GM21360 (cell line): ENCODE data around the gene CUBN.

Experiments used
- ATAC-seq: cut with Tn5 transposase; IDR thresholded peaks from one replicate; pipeline ENCODE4 v1.9.1; 2021; ENCODE audit warnings: mild to moderate bottlenecking, moderate library complexity; ENCODE audit not compliant: unreplicated experiment

Gene CUBN

DNA sequence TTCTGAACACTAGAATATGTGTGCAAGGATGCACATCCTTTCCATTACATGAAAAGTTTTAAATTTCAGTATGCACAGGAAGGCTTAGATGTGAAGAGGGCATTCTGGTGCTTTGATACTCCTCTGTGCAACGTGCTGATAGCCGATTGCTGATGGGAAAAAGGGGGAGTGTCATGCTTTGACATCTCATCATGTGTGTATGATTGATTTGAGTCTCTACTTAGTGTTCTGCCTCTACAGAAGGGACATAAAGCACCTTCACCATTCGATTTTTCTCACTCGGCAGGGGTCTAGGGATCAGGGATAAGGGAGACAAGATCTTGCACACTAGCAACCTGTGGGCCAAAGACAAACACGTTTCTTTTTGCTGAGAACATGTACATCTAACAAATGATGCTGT lies 197.7 kb downstream of the CUBN start:
- no peak for ATAC-seq

DNA sequence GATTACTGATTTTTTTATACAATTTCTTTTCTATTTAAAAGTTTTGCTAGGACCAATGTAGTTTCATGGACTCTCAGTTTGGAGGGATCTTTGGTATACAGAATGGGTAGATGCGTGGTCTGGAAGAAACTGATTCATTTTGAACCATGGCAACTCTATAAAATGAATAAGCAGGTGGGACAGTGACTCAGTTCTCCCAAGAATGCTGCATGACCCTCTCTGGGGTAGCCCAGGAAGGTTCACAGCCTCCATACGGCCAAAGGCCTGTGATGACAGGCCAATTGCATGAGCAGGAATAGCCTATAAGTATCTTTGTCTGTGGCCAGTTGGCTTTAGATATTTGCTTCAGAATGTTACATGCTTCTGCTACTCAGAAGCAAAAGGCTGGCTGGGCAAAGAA lies 199.1 kb downstream of the CUBN start:
- no peak for ATAC-seq

DNA sequence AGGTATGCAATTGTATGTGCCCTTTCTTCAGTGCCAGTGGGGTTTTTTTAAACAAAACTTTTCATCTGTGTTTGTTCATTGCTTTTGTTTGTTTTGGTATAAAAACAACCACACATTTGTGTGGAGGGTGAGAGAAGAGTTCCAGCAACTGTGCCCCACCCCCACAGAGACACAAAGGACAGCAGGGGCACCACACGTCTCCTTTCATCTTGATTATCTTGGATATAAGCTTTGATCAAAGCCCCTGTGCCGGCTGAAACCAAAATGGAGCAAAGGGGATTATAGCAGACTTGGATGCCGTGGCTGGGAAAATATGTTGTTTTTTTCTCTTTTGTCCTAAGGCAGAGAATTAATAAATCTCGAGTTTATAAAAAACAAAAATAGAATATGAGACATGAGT lies 200.5 kb downstream of the CUBN start:
- no peak for ATAC-seq

DNA sequence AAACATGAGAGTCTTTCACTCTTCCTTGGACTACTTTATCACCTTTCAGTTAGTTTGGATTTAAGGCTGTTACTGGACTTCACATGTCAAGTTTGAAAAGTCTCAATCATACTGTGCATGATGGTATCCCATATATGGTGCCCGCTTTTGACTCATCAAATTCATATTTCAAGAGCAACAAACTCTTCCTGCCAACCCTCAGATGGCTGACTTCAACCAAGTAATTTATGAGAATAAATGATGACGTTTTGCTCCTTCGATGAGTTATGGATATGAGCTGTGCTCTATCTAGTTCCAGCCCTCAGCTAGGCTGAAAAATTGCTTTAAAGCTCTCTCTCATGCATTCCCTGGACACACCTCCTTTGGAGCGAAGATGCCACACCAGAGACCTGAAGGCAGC lies 202.1 kb downstream of the CUBN start:
- ATAC-seq: no peak

DNA sequence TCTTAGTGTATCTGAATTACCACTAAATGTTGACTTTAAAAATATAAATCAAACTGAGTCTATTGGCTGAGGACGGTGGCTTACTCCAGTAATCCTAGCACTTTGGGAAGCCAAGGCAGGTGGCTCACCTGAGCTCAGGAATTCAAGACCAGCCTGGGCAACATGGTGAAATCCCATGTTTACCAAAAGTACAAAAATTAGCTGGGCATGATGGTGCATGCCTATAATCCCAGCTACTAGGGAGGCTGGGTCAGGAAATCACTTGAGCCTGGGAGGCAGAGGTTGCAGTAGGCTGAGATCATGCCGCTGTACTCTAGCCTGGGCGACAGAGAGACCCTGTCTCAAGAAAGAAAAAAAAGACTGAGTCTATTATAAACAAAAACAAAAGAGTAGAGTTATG lies 205.9 kb downstream of the CUBN start:
- no peak for ATAC-seq

DNA sequence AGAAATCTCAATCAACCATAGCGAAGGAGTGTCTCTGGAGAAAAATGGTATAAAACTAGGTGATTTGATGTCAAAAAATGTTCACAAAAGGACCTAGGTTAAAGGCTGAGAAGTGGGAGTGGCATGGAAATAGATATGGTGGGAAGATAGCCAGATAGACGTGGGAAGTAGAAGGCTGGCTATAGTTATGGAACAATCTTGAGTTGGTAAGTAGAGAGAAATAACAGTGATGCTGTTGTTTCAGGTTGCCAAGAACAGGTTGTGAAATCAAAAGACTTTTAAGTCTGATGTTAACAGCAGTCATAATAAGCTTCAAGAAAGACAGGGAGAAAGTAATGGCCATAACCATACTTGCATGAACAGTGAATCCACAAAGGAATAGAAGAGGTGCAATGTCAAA lies 206.3 kb downstream of the CUBN start:
- ATAC-seq: no peak

DNA sequence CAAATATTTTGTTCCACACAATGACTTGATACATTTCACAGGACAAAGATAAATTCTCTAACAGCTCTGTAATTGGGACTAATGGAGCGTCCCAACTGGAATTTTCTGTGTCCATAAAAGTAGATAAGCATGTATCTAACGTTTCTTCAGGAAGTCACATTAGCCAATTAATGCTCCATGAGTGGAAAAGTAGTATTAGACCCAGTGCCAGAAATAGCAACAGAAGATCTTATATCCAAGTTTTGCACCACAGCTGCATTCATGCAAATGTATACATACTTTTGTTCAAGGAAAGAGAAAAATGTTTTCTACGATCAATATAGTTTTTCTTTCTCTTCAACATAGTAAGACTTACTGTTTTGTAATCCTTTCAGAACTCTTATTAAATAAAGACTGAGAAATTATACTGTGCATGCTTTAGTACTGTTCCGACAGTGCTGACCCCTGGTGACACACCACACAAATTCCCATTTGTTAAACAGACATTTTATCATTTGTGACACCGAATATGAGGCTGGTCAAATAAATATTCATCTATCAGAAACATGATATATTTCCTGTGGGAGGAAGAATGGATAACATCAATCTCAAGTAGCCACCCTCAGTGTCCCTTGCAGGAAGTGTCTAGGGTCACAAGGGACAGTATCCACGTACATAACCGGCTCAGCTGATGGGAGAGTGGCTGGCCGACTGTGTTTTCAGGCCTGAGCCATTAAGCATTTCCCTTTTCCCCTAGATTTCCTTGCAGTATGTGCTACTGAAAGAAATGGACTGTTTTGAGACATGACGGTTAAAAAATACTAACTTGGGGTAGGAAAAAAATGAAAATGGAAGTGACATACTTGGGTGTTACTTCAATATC lies 210.3 kb downstream of the CUBN start:
- no peak for ATAC-seq

DNA sequence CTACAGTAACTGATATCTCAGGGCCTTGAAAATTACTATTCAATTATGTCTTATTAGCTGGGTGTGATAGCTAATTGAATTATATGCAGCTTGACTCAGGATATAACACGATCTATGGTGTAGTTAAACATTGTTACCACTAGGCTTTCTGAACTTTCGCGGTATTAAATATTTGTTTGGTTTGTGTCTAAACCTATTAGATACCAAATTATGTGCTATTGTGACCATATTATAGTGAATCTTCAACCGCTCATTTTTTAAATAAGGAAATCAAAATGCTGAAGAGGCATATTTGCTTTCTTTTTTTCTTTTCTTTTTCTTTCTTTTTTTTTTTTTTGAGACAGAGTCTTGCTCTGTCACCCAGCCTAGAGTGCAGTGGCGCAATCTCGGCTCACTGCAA lies 213.1 kb downstream of the CUBN start:
- no peak for ATAC-seq

DNA sequence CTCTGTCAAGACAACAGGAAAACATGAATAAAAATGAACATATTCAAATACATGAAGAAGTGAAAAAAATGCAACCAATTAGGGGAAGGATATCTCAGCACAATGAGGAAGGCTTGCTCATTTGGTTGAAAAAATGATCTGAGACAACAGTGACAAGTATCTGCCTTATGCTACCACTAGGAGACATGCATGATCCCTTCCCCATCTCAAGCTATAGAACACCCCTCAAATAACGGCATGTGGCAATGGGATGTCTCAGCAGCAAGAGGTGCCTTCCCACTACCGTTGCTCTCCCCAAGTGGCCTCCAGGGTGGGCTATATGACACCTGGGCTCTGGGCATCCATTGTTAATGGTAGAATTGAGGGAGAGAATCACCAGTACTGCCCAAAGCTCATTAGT lies 214.3 kb downstream of the CUBN start:
- ATAC-seq: no peak

DNA sequence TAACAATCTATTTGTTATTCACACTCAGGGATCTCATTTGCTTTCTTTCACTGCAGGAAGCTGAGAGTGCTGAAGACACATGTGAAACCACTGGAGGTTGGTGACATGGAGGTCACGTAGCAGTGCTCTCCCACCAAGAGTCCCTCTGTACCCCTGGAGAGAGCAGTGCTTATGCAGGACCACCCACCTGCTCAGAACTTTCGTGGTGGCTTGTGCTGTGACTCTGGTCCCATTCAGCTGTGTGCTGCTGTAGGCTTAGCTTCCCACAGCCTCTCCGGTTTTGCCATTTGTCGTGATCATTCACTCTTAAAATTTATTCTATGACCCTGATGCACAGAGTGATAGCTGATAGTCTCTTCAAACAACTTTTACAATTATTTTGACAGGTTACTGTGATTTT lies 216.3 kb downstream of the CUBN start:
- no peak for ATAC-seq

DNA sequence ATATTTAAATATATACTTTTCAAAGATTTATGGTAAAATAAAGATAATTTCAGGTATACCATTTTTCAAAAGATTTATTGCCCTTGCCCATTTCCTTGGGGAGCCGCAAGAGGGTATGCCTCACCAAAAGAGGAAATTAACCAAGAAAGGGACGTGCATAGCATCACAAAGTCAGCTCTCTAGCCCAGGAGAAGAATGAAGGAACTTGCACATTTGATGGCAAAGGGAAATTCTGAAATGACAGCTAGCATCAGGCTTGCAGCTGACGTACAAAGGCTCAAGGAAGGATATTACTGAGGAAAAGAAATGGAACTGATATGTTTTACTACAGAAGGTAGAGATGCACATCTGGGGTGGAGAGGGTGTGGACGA lies 218.8 kb downstream of the CUBN start:
- no peak for ATAC-seq

DNA sequence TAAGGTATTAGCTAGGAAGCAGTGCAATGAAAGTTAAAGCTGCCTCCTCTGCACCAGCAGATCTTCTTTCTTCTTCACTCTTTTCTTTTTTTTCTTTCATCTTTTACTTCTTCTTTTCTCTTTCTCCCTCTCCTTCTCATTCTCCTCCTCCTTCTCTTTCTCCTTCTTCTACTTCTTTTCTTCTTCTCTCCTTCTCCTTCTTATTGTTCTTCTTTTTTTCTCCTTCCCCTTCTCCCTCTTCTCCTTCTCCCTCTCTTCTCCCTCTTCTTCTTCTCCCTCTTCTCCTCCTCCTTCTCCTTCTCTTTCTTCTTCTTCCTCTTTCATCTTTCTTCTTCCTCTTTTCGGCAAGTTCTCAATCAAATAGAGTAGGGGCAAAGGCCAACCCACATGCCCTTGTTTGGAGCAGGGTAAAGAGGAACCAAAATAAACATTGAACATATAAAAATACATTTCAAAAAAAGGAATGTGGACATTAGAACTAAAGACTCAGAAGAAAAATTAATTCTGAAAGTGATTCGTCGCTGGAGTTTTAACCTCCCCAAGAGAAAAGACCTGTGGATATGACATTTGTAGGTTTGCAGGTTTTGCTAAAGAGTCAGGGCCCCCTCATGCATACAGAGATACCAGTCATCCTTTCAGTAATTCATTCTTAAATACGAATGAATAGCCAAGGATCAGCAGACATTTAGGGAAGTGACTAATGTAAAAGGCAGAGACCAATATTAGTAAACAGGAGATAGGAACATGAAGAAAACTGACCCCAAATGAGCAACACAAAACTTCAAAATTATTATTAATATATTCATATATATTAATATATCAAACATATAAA lies 219.4 kb downstream of the CUBN start:
- no peak for ATAC-seq

DNA sequence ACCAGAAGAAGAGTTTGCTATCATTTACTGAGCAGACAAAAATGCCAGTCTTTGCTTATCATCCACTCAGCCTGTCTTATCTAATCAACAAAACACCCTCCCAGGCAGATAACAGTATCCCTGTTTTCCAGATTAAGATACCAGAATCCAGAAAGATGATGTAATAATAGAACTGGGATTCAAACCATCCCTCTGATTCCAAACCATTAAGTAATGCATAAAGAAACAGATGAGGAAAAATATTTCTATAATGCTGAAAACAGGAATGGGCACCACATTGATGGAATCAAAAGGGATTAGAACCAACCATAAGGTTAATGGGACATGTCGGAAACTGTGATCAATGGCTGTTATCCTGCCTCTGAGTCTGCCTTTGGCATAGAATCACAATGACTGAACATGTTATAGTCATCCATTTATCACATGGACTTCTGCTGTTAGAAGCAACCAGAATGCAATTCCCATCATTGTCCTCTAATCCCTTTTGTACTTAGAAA lies 220.3 kb downstream of the CUBN start:
- no peak for ATAC-seq

DNA sequence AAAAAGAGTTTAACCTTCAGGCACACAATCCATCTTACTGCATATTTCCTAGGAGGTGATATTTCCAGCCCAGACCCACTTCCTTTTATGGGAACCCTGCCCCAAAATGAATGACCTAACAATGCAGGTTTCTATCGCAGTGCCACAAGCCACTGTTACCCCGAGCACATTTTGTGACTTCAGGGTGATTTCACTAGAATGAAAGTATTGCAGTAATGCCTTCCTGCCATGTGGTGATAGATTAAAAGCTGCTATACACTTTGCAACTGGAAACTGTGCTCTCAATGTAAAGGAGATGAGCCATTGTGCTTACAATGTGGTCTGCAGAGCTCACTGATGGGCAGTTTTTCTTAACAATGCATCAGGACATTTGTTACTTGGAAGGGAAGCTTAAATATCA lies 221.9 kb downstream of the CUBN start:
- ATAC-seq: no peak

DNA sequence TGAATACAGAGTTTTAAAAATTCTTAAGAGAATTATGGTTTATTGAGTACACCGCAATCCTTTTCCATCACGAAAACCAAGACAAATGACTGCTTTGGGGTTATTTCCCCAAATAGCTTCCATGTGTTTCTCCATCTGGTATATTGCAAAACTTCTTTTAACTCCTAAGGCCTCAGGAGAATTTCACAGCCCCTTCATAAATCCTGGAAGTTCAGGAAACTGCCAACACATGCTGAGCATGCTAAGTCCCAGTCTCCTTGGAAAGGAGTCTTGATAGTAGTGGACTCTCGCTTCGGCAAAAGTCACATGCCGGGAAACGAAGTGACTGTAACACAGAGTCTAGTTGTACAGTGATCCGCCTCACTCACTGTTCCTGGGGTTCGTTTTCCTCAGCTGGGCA lies 224.3 kb downstream of the CUBN start:
- ATAC-seq: no peak

DNA sequence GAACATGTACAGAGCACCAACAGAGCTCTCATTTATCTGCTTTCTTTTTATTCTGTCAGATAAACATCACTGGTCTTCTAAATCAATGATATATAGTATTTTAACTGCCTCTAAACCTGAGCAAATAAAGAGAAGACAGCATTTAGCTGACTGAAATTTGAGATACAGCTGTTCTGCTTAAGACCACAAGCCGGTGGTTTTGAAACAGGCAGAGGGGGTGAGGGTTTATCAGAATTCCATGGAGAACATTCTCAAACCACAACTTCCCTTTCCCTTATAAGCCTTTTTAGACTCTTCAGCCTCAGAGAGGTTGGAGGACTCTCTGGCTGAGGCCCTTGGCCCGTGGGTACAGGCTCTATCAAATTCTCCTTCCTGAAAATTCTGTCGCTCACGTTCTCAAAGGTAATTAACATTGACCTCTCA lies 225.0 kb downstream of the CUBN start:
- no peak for ATAC-seq

DNA sequence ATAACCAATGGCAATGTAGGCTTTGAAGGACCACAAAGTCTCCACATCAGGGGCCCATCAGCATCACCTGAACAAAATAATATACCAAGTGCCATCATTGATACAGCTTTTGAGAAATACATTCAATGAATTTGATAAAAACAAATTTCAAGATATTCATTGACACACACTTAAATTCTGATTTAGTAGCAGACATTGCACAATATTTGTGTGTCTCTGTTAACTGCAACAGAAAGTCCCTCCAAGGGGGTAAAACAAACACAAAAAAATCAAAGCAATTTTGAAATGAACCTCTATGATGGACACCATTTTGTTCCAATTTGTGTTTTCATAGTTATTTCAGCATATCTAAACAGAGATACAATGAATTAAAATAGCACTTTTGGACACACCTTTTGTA lies 225.6 kb downstream of the CUBN start:
- no peak for ATAC-seq

DNA sequence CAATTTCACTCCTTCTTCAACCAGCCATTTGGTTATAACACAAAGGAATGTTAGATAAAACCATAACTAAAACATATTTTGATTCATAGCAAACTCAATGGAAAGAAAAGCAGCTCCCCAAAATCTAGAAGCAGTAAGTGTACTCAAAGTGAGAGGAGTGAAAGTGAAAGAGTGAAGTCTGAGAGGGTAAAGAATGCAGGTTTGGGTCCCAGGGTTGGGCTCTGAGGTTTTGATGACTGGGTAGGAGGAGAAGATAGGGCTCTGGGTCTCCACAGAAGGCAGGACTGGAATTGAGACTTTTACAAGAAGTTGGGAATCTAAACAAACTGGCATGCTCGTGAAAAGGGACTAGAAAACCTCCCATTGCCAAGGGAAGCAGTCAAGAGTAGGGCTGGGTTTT lies 227.0 kb downstream of the CUBN start:
- no peak for ATAC-seq

DNA sequence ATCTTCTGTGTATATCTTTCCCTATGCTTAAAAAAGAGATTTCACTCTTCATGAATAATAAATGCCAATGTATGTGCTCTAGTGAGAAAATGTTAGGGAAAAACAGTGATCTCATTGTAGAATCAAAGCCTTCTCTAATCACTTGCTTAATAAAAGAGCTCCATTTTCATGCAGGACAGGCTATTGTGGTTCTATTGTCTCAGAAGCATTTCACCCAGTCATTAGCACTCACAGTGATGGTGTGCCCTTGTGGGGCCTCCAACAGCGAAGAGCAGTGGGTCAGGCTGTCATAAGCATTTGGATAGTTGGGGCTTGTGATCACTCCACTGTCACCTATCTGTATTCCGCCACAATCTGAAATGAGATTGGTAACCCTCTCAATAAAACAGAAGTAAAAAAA lies 228.5 kb downstream of the CUBN start:
- no peak for ATAC-seq

DNA sequence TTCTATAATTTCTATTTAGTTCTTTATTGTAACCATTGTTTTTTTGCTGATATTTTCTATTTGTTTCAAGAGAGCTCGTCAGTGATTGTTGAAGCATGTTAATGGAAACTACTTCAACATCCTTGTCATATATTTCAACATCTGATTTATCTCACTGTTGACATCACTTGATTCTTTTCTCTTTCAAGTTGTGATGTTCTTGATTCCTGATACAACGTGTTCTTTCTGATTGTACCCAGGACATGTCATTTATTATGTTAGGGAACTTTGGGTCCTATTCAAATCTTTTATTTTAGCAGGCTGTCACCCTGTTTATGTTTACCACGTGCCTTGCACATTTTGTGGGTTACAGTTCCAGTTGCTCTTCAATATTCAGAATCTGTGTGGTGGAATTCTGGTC lies 232.6 kb downstream of the CUBN start:
- ATAC-seq: no peak

DNA sequence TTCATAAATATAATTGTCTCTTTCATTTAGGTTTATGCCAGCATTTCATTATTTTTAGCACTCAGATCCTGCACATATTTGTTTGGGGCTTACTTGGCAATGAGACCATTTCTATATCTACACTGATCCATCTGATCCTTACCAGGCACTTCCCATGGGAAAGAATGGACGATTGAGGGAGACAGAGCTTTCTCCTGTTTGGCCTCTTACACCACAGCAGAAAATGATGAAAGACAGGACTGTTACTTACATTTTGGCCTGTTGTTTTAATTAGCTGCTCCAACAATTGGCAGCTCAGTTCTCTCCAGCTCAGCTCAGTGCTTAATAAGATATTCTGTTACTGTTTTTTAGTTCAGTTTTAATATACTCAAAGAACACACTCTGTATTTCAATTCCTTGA lies 234.8 kb downstream of the CUBN start:
- ATAC-seq: no peak

DNA sequence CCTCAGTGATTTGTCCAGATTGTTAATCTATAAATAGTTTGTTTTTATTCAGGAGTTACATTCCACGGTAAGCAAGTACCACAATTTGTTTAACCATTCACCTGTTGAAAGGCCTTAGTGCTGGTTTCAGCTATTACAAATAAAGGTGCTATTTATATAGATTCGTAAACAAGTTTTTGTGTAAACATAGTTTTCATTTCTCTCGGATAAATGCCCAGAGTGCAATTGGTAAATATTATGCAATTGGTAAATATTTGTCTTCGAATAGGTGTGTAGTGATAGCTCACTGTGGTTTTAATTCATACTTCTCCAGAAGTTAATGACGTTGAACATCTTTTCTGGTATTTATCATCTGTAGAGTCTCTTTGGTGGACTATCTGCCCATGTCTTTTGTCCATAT lies 235.9 kb downstream of the CUBN start:
- ATAC-seq: no peak
